Testis (tissue), 5 donors: ENCODE measurements around the gene B3GNT7. TPM values are rescaled to one million over a fixed set of nuclear protein-coding genes. Genes with fewer than 3 reads are reported as not detected.

Experiments used
- DNase-seq: peaks from one replicate; pipeline ENCODE4 v3.0.0-alpha.2; 2019
- H3K27ac ChIP-seq, 2 donors: fragments of 200-600 bp; sonication (generic); one replicate each; pipeline ENCODE4 v1.5.1; 2019
- H3K27me3 ChIP-seq: fragments of 200-600 bp; sonication (generic); one replicate; pipeline ENCODE4 v1.5.1; 2019
- H3K36me3 ChIP-seq: fragments of 200-600 bp; sonication (generic); one replicate; pipeline ENCODE4 v1.5.1; 2017; ENCODE audit warnings: low read depth; ENCODE audit errors: missing control alignments
- H3K4me1 ChIP-seq: fragments of 200-600 bp; sonication (generic); one replicate; pipeline ENCODE4 v1.5.1; 2019
- H3K4me3 ChIP-seq, 2 donors: fragments of 200-600 bp; sonication (generic); one replicate each; pipeline ENCODE4 v1.5.1; 2017 to 2019
- H3K9me3 ChIP-seq: fragments of 200-600 bp; sonication (generic); one replicate; pipeline ENCODE4 v1.5.1; 2017
- POLR2A ChIP-seq: fragments of 450-650 bp; IDR thresholded peaks from one replicate; pipeline ENCODE4 v1.6.1; 2017; ENCODE audit warnings: antibody characterized with exemption, mild to moderate bottlenecking, moderate library complexity
- WGBS, 2 donors: methylation state at CpG; one replicate each; pipeline ENCODE4 v1.1.5; 2018; 5-methylcytosine and 5-hydroxymethylcytosine counted together
- intact Hi-C: fragments of 100-400 bp; cut with DNase I; formaldehyde crosslinking; loops from one replicate; pipeline ENCODE4 v1.15.1; 2023; ENCODE audit warnings: low total_unique reads
- long read RNA-seq, 2 donors: transcript quantifications; one replicate each; lab custom pipeline, GENCODE V29; 2026
- polyA plus RNA-seq: library from polyadenylated mRNA; stranded (reverse); fragments of 350-450 nt; fragmentation: Illumina TruSeq; extraction: RNeasy Lipid Tissue Mini Kit (QIAGEN cat#74804); gene quantifications from one replicate; pipeline ENCODE4 v1.2.3, GENCODE V29; 2014; ENCODE audit warnings: low read depth, low replicate concordance; ENCODE audit not compliant: insufficient read depth
- total RNA-seq, 2 donors: library from RNA; depleted of rRNA; stranded (reverse); fragments of >200 nt; gene quantifications; one replicate each; pipeline ENCODE4 v1.2.3, GENCODE V29; 2016
- TF ChIP-seq, protein P1 (sequence below), 3 experiments: fragments of 450-650 bp in 2 of 3; fragments of 200-600 bp in 1 of 3; sonication (generic) in 1 of 3; IDR thresholded peaks; one replicate each; pipeline ENCODE4 v1.5.1; 2016 to 2019; ENCODE audit warnings: antibody characterized with exemption in 3 of 3, mild to moderate bottlenecking in 2 of 3, moderate library complexity in 1 of 3

Gene B3GNT7, protein sequence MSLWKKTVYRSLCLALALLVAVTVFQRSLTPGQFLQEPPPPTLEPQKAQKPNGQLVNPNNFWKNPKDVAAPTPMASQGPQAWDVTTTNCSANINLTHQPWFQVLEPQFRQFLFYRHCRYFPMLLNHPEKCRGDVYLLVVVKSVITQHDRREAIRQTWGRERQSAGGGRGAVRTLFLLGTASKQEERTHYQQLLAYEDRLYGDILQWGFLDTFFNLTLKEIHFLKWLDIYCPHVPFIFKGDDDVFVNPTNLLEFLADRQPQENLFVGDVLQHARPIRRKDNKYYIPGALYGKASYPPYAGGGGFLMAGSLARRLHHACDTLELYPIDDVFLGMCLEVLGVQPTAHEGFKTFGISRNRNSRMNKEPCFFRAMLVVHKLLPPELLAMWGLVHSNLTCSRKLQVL
- total RNA-seq (1 to 10 TPM; 3.3 to 5.0 TPM), polyA plus RNA-seq (2.6 TPM)
- long read RNA-seq, donor 1, transcript B3GNT7-201 (2 exons, 3,706 nt): major isoform, 7 of 7 reads
- long read RNA-seq, donor 1, partial matches to known transcripts: 0 of 7 reads
- long read RNA-seq, donor 1, other reads (novel, unspliced or antisense): 0 of 7 reads
- long read RNA-seq, donor 2, transcript B3GNT7-201 (2 exons, 3,706 nt): major isoform, 5 of 29 reads
- long read RNA-seq, donor 2, partial matches to known transcripts: 24 of 29 reads
- long read RNA-seq, donor 2, other reads (novel, unspliced or antisense): 0 of 29 reads

DNA sequence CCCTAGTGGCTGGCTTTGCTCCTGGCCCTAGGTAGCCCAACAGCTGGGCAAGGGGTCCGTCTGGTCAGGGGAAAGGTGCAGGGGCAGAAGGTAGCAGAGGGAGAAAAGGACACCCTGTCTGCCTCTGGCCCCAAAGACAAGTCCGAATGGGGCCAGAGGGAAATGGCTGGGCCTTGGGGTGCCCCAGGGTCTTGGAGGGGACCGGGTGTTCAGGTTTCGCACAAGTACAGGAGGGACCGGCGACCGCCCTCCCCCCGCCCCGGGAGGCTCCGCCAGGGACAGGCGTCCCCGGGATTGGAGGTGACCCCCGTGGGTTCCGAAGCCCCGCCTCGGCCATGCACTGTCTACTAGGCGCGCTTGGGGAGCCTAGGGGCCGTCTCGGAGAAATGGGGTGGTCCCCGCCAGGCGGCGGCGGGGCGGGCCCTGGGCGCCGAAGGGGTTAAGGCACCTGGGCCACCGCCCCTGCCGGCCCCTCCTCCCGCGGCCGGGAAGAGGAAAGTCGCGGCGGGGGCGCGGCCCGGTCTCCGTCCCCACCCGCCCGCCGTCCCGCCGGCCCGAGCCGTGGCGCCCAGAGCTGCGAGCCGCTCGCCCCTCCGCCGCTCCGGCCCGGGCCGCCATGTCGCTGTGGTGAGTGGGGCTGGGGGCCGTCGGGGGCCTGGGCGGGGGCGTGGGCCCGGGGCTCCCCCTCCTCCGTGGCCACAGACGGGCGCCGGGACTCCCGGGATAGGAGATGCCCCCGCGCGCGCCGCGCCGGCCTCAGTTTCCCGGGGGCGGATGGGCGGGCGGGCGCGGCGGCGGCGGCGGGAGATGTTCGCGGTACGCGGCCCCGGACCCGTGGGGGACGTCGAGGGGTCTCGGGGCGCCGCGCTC, at the start of gene B3GNT7:
B3GNT7 (plus strand) TSS at position 523 of the 870 bp plus-strand sequence; CDS start at position 617, 94 bp downstream.
- Histone ChIP-seq H3K27me3 (no peaks in the 10 kb centered on the region), H3K4me1 (peaks cover 20% of the 10 kb centered on the region), H3K36me3 (no peaks in the 10 kb centered on the region), H3K4me3 (peak within 1 kb of the TSS; percentile 60 to 68), H3K9me3 (no peaks in the 10 kb centered on the region), H3K27ac (peak within 1 kb of the TSS; percentile 68 to 70)
- 3 to 57% methylated on average over 1 to 50 of the region's 95 CpGs for WGBS, 2 donors
- no peak for TF ChIP-seq POLR2A
- TF ChIP-seq, protein P1, sequence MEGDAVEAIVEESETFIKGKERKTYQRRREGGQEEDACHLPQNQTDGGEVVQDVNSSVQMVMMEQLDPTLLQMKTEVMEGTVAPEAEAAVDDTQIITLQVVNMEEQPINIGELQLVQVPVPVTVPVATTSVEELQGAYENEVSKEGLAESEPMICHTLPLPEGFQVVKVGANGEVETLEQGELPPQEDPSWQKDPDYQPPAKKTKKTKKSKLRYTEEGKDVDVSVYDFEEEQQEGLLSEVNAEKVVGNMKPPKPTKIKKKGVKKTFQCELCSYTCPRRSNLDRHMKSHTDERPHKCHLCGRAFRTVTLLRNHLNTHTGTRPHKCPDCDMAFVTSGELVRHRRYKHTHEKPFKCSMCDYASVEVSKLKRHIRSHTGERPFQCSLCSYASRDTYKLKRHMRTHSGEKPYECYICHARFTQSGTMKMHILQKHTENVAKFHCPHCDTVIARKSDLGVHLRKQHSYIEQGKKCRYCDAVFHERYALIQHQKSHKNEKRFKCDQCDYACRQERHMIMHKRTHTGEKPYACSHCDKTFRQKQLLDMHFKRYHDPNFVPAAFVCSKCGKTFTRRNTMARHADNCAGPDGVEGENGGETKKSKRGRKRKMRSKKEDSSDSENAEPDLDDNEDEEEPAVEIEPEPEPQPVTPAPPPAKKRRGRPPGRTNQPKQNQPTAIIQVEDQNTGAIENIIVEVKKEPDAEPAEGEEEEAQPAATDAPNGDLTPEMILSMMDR (IDR thresholded peaks at IDR 0.05): no peak
- no peak for DNase-seq
- intact Hi-C loops: no loop called here

DNA sequence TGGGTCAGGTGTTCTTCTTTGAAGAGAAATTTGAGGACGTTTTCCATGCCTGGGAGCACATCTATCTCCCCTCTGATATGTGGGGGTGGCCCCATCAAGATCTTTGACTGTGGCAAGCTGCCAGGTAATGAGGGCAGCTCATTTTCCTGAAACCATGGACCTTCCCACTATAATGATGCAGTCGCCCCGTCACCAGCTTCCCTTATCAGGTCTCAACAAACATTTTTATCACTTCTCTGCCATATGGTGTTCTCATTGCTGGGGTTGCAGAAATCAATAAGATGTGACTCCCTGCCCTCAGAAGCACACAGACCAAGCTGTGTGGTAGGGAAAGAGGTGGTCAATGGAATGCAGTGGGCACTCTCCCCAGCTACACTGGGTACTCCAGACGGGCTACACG, 48.4 kb upstream of the B3GNT7 start:
- H3K4me3 ChIP-seq: no peak overlapping the region
- no peak for DNase-seq
- no peak overlapping the region for H3K27ac ChIP-seq
- no peaks in the 10 kb centered on the region for H3K4me1 ChIP-seq
- no peaks in the 10 kb centered on the region for H3K27me3 ChIP-seq
- no peak for TF ChIP-seq POLR2A
- TF ChIP-seq, protein P1 (IDR thresholded peaks at IDR 0.05): no peak
- no peaks in the 10 kb centered on the region for H3K9me3 ChIP-seq
- WGBS, 2 donors: 82 to 85% methylated on average over 5 of the region's 5 CpGs
- H3K36me3 ChIP-seq: no peaks in the 10 kb centered on the region
- intact Hi-C loops: no loop called here

DNA sequence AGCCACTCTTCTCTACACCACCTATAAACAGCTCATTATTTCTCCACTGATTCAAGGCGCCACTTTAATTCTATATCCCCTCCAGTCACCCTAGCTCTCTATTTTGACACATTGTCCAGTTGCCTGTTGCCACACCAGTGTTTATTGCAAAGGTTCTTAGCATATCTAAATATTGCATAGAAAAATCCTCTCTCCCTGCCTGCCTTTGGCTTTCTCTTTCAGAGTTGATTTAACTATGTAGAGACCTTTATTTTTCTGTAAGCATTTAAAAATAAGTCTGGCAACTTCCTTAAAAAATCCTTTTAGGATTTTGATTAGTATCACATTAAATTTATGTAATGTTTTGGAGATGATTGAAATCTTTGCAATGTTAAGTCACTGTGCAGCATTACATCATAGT, 47.9 kb upstream of the B3GNT7 start:
- no peak overlapping the region for H3K27ac ChIP-seq

DNA sequence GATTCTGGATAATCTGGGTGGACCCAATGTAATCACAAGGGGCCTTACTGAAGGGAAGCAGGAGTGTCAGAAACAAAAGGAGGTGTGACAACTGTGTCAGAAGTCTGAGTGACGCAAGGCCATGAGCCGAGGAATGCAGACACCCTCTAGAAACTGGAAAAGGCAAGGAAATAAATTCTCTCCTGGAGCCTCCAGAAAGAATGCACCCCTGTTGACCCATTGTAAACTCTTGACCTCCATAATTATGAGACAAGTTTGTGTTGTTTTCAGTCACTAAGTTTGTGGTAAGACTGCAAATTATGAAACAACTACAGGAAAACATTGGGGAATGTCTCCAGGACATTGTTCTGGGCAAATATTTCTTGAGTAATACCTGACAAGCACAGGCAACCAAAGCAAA, 47.3 kb upstream of the B3GNT7 start:
- 71 to 75% methylated on average over 2 of the region's 2 CpGs for WGBS, 2 donors
- H3K27ac ChIP-seq: no peak overlapping the region
- TF ChIP-seq, protein P1 (IDR thresholded peaks at IDR 0.05): no peak
- no peak for TF ChIP-seq POLR2A

More for the DNA sequence above, 47.9 kb upstream of the B3GNT7 start:
- no peak overlapping the region for H3K4me3 ChIP-seq
- no peak for DNase-seq
- no peaks in the 10 kb centered on the region for H3K4me1 ChIP-seq
- WGBS, 2 donors: 87 to 98% methylated on average over 1 of the region's 1 CpG
- TF ChIP-seq POLR2A: no peak
- TF ChIP-seq, protein P1 (IDR thresholded peaks at IDR 0.05): no peak
- no peaks in the 10 kb centered on the region for H3K36me3 ChIP-seq
- no peaks in the 10 kb centered on the region for H3K27me3 ChIP-seq
- intact Hi-C loops: no loop called here
- no peaks in the 10 kb centered on the region for H3K9me3 ChIP-seq

More for the DNA sequence above, 47.3 kb upstream of the B3GNT7 start:
- H3K4me3 ChIP-seq: no peak overlapping the region
- no peaks in the 10 kb centered on the region for H3K4me1 ChIP-seq
- intact Hi-C loops: no loop called here
- no peaks in the 10 kb centered on the region for H3K9me3 ChIP-seq
- H3K36me3 ChIP-seq: no peaks in the 10 kb centered on the region
- DNase-seq: no peak
- no peaks in the 10 kb centered on the region for H3K27me3 ChIP-seq
